WTC11 (cell line): Measurements from ENCODE around the gene LAMC3. TPM values are rescaled to one million over a fixed set of nuclear protein-coding genes. Genes with fewer than 3 reads are reported as not detected.

Experiments used
- ATAC-seq: fragments of 200-7000 bp; cut with Tn5 transposase; 2 replicates; pipeline ENCODE4 v1.10.0; 2021; ENCODE audit warnings: mild to moderate bottlenecking, moderate library complexity
- CTCF ChIA-PET: fragments of 300-600 bp; sonication (Branson Sonifier 250); formaldehyde crosslinking; loops from one replicate; lab custom pipeline; 2021; ENCODE audit warnings: antibody characterized with exemption; lab: Charles Lee
- POLR2A ChIA-PET: fragments of 350-600 bp; sonication (Branson Sonifier 250); formaldehyde crosslinking; loops from one replicate; lab custom pipeline; 2021; ENCODE audit warnings: antibody characterized with exemption; lab: Charles Lee
- DNase-seq: peaks from one replicate; pipeline ENCODE4 v3.0.0; 2021; ENCODE audit warnings: low spot score
- H3K27ac Mint-ChIP-seq: 2 replicates; pipeline ENCODE4 v1.8.0; 2021; ENCODE audit warnings: mixed read lengths
- H3K27me3 Mint-ChIP-seq: 2 replicates; pipeline ENCODE4 v1.8.0; 2021; ENCODE audit warnings: low read depth, mild to moderate bottlenecking, moderate library complexity, mixed read lengths
- H3K36me3 Mint-ChIP-seq: 2 replicates; pipeline ENCODE4 v1.8.0; 2021; ENCODE audit warnings: mixed read lengths
- H3K4me1 Mint-ChIP-seq: 2 replicates; pipeline ENCODE4 v1.8.0; 2022; ENCODE audit warnings: mixed read lengths
- H3K4me3 Mint-ChIP-seq: 2 replicates; pipeline ENCODE4 v1.8.0; 2021; ENCODE audit warnings: mild to moderate bottlenecking, moderate library complexity, mixed read lengths
- H3K9me3 Mint-ChIP-seq: 2 replicates; pipeline ENCODE4 v1.8.0; 2021; ENCODE audit warnings: mixed read lengths
- ERG ChIP-seq: fragments of 250-450 bp; sonication (Bioruptor Pico); IDR thresholded peaks from 2 replicates; pipeline ENCODE4 v1.8.0; 2021; ENCODE audit warnings: mild to moderate bottlenecking
- IRF2 ChIP-seq: sonication (generic); formaldehyde crosslinking; IDR thresholded peaks from 2 replicates; pipeline ENCODE4 v1.8.0; 2022; ENCODE audit warnings: low read depth, missing genetic modification reagents, borderline replicate concordance
- PRRX2 ChIP-seq: fragments of 250-450 bp; sonication (Bioruptor Pico); IDR thresholded peaks from 2 replicates; pipeline ENCODE4 v1.8.0; 2021; ENCODE audit warnings: mild to moderate bottlenecking
- USF2 ChIP-seq: sonication (generic); formaldehyde crosslinking; IDR thresholded peaks from 2 replicates; pipeline ENCODE4 v1.8.1; 2023; ENCODE audit warnings: mild to moderate bottlenecking, missing genetic modification reagents, moderate library complexity
- ZMAT4 ChIP-seq: fragments of 250-450 bp; sonication (Bioruptor Pico); IDR thresholded peaks from 2 replicates; pipeline ENCODE4 v1.9.0; 2021; ENCODE audit warnings: mild to moderate bottlenecking
- ZNF121 ChIP-seq: sonication (generic); formaldehyde crosslinking; IDR thresholded peaks from 2 replicates; pipeline ENCODE4 v1.8.0; 2023; ENCODE audit warnings: missing genetic modification reagents
- ZNF138 ChIP-seq: sonication (generic); formaldehyde crosslinking; conservative IDR thresholded peaks from 2 replicates; pipeline ENCODE4 v1.8.1; 2022; ENCODE audit warnings: mild to moderate bottlenecking, moderate library complexity, missing genetic modification reagents
- ZNF263 ChIP-seq: sonication (generic); formaldehyde crosslinking; IDR thresholded peaks from 2 replicates; pipeline ENCODE4 v1.8.1; 2022; ENCODE audit warnings: low read depth, mild to moderate bottlenecking, moderate library complexity, missing genetic modification reagents
- ZNF396 ChIP-seq: fragments of 250-450 bp; sonication (Bioruptor Pico); IDR thresholded peaks from 2 replicates; pipeline ENCODE4 v1.8.0; 2021; ENCODE audit warnings: mild to moderate bottlenecking, moderate library complexity, borderline replicate concordance
- ZNF423 ChIP-seq: fragments of 250-450 bp; sonication (Bioruptor Pico); IDR thresholded peaks from 2 replicates; pipeline ENCODE4 v2.1.2; 2022; ENCODE audit warnings: mild to moderate bottlenecking, moderate library complexity
- ZNF532 ChIP-seq: fragments of 250-450 bp; sonication (Bioruptor Pico); IDR thresholded peaks from 2 replicates; pipeline ENCODE4 v1.9.0; 2021; ENCODE audit warnings: mild to moderate bottlenecking, borderline replicate concordance
- total RNA-seq: library from RNA; stranded (reverse); gene quantifications from 3 replicates; pipeline ENCODE4 v1.2.3, GENCODE V29; 2021
- TF ChIP-seq, protein P1 (sequence below): sonication (generic); formaldehyde crosslinking; IDR thresholded peaks from 2 replicates; pipeline ENCODE4 v1.8.0; 2022; ENCODE audit warnings: mild to moderate bottlenecking, missing genetic modification reagents
- TF ChIP-seq, protein P2 (sequence below): sonication (generic); formaldehyde crosslinking; IDR thresholded peaks from 2 replicates; pipeline ENCODE4 v1.8.0; 2023; ENCODE audit warnings: missing genetic modification reagents
- TF ChIP-seq, protein P3 (sequence below): sonication (generic); formaldehyde crosslinking; IDR thresholded peaks from 2 replicates; pipeline ENCODE4 v1.8.1; 2023; ENCODE audit warnings: mild to moderate bottlenecking, moderate library complexity, missing genetic modification reagents
- TF ChIP-seq, protein P4 (sequence below): sonication (generic); formaldehyde crosslinking; IDR thresholded peaks from 2 replicates; pipeline ENCODE4 v1.8.1; 2023; ENCODE audit warnings: mild to moderate bottlenecking, missing genetic modification reagents, moderate library complexity

LAMC3 gene
- total RNA-seq, 1 experiment from 2014 or later = 50.9 TPM

DNA sequence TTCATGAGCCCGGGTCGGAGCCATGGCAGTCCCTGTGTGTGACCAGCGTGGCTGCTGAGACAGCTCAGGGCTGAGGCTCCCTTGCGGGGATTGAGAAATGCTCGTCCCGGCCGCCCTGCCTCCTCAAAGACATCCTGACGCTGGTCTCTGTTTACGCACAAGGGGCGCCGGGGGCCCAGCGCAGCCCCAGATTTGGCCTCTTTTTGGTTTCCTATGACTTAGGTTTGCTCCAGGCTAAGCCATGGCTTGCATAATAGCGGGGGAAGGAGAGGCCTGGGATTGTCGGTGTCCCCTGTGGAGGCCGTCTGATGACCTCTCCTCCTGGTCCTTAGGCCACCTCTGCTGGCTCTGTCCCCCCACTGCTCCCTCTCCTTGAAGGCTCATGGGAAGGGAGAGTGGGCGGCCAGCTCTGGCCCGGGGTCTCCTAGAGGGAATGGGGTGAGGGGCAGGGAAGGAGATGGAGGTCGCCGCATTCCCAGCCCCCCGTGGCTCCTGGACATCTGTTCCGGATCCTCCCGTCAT is 3.5 kb downstream of the LAMC3 start:
- Mint-ChIP-seq H3K27me3 (peaks cover 16% of the 10 kb centered on the region), H3K36me3 (peaks cover 3% of the 10 kb centered on the region; the same call in 1 of the 2 replicates), H3K9me3 (no peaks in the 10 kb centered on the region), H3K4me1 (peaks cover 42% of the 10 kb centered on the region), H3K27ac (peak overlapping the region; percentile 76), H3K4me3 (no peak overlapping the region)
- TF ChIP-seq, protein P1, sequence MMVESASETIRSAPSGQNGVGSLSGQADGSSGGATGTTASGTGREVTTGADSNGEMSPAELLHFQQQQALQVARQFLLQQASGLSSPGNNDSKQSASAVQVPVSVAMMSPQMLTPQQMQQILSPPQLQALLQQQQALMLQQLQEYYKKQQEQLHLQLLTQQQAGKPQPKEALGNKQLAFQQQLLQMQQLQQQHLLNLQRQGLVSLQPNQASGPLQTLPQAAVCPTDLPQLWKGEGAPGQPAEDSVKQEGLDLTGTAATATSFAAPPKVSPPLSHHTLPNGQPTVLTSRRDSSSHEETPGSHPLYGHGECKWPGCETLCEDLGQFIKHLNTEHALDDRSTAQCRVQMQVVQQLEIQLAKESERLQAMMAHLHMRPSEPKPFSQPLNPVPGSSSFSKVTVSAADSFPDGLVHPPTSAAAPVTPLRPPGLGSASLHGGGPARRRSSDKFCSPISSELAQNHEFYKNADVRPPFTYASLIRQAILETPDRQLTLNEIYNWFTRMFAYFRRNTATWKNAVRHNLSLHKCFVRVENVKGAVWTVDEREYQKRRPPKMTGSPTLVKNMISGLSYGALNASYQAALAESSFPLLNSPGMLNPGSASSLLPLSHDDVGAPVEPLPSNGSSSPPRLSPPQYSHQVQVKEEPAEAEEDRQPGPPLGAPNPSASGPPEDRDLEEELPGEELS (CRISPR knock-in tag) = no peak
- TF ChIP-seq, protein P2, sequence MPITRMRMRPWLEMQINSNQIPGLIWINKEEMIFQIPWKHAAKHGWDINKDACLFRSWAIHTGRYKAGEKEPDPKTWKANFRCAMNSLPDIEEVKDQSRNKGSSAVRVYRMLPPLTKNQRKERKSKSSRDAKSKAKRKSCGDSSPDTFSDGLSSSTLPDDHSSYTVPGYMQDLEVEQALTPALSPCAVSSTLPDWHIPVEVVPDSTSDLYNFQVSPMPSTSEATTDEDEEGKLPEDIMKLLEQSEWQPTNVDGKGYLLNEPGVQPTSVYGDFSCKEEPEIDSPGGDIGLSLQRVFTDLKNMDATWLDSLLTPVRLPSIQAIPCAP (CRISPR knock-in tag) = no peak
- TF ChIP-seq ZNF423 (CRISPR knock-in tag) (no peak), PRRX2 (no peak), ZNF121 (no peak), ZNF532 (CRISPR knock-in tag) (no peak), ERG (CRISPR knock-in tag) (no peak), USF2 (CRISPR knock-in tag) (no peak), ZNF263 (CRISPR knock-in tag) (no peak), ZNF138 (CRISPR knock-in tag) (no peak)
- no peak for DNase-seq
- no peak for ATAC-seq
- POLR2A ChIA-PET = no interaction called here
- CTCF ChIA-PET = interaction anchor here (1.9 to 3.5 kb wide), 4 partner anchors 14 to 146 kb away, joined by 8 to 30 read pairs (median 21); no protein-coding TSS in a partner anchor

DNA sequence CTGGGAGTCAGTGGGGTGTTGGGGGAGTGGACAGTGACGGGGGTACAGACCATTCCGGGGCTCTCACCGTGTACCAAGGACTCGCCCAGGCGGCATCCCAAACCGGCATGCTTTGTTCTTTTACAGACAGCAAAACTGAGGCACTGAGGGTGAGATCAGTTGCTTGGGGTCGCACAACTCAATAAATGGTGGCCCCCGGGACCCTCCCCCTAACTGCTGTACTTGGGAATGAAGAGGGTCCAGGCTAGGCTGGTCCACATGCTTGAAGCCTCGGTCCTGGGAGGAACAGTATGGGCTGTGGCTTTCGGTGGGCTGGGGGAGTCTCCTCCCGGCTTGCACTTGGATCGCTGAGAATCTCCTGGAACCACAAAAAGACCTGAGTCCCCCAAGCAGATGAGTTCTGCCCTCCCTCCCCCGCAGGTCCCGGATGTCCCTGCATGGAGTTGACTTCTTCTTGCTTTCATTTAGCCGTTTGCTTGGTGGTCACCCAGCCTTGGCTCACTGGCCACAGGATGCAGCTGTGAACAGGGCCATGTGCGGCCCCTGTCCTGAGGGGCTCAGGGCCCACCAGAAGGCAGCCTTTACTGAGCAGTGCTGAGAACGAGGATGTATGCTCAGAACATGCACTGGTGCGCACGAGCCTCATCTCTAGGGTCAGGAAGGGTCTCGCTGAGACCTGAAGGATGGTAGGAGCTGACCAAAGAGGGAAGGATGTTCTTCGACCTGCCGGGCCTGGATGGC is 4.2 kb downstream of the LAMC3 start:
- POLR2A ChIA-PET = interaction anchor here (0.6 kb wide), 1 partner anchor 136 kb away, joined by 6 read pairs; no protein-coding TSS in a partner anchor
- Mint-ChIP-seq H3K4me3 (no peak overlapping the region), H3K36me3 (peaks cover 3% of the 10 kb centered on the region; the same call in 1 of the 2 replicates), H3K27me3 (peaks cover 11% of the 10 kb centered on the region), H3K27ac (peak overlapping the region; percentile 80), H3K4me1 (peaks cover 42% of the 10 kb centered on the region), H3K9me3 (no peaks in the 10 kb centered on the region)
- ATAC-seq = no peak
- DNase-seq = no peak
- CTCF ChIA-PET = interaction anchor here (1.4 to 1.9 kb wide), 2 partner anchors 15 to 33 kb away, joined by 4 to 8 read pairs; no protein-coding TSS in a partner anchor
- TF ChIP-seq, protein P3, sequence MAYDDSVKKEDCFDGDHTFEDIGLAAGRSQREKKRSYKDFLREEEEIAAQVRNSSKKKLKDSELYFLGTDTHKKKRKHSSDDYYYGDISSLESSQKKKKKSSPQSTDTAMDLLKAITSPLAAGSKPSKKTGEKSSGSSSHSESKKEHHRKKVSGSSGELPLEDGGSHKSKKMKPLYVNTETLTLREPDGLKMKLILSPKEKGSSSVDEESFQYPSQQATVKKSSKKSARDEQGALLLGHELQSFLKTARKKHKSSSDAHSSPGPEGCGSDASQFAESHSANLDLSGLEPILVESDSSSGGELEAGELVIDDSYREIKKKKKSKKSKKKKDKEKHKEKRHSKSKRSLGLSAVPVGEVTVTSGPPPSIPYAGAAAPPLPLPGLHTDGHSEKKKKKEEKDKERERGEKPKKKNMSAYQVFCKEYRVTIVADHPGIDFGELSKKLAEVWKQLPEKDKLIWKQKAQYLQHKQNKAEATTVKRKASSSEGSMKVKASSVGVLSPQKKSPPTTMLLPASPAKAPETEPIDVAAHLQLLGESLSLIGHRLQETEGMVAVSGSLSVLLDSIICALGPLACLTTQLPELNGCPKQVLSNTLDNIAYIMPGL = no peak
- TF ChIP-seq ZNF532 (CRISPR knock-in tag) (no peak), ZNF396 (CRISPR knock-in tag) (no peak), ZMAT4 (no peak), IRF2 (CRISPR knock-in tag) (no peak)
- TF ChIP-seq, protein P4, sequence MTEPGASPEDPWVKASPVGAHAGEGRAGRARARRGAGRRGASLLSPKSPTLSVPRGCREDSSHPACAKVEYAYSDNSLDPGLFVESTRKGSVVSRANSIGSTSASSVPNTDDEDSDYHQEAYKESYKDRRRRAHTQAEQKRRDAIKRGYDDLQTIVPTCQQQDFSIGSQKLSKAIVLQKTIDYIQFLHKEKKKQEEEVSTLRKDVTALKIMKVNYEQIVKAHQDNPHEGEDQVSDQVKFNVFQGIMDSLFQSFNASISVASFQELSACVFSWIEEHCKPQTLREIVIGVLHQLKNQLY (CRISPR knock-in tag) = no peak
